ENCODE results near the gene EPAS1. TPM values are rescaled to one million over a fixed set of nuclear protein-coding genes. Genes with fewer than 3 reads are reported as not detected.
"Not testable (repeated sequence)": the region's sequence is repeated elsewhere in the genome, so short reads cannot be mapped to it uniquely, and the experiment has no call there.

EPAS1 gene
- total RNA-seq, 1 donor from 2014 or later, result not detected

GRCh38 chr2:46393865-46394264 is 96.7 kb downstream of the EPAS1 start:
- no peak overlapping the region for H3K4me3 Mint-ChIP-seq (ENCODE audit: unreplicated experiment)
- H3K9me3 Mint-ChIP-seq (ENCODE audit: unreplicated experiment), result peaks cover 1% of the 10 kb centered on the region
- DNase-seq, result no peak
- H3K27ac Mint-ChIP-seq (ENCODE audit: unreplicated experiment), result no peak overlapping the region
- TF ChIP-seq, protein P1, sequence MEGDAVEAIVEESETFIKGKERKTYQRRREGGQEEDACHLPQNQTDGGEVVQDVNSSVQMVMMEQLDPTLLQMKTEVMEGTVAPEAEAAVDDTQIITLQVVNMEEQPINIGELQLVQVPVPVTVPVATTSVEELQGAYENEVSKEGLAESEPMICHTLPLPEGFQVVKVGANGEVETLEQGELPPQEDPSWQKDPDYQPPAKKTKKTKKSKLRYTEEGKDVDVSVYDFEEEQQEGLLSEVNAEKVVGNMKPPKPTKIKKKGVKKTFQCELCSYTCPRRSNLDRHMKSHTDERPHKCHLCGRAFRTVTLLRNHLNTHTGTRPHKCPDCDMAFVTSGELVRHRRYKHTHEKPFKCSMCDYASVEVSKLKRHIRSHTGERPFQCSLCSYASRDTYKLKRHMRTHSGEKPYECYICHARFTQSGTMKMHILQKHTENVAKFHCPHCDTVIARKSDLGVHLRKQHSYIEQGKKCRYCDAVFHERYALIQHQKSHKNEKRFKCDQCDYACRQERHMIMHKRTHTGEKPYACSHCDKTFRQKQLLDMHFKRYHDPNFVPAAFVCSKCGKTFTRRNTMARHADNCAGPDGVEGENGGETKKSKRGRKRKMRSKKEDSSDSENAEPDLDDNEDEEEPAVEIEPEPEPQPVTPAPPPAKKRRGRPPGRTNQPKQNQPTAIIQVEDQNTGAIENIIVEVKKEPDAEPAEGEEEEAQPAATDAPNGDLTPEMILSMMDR (IDR thresholded peaks at IDR 0.05; ENCODE audit: partially characterized antibody, unreplicated experiment), result no peak
- H3K4me1 Mint-ChIP-seq (ENCODE audit: low read depth, unreplicated experiment), result peaks cover 2% of the 10 kb centered on the region
- peaks cover 1% of the 10 kb centered on the region for H3K27me3 Mint-ChIP-seq (ENCODE audit: unreplicated experiment)
- no peaks in the 10 kb centered on the region for H3K36me3 Mint-ChIP-seq (ENCODE audit: unreplicated experiment)

DNA sequence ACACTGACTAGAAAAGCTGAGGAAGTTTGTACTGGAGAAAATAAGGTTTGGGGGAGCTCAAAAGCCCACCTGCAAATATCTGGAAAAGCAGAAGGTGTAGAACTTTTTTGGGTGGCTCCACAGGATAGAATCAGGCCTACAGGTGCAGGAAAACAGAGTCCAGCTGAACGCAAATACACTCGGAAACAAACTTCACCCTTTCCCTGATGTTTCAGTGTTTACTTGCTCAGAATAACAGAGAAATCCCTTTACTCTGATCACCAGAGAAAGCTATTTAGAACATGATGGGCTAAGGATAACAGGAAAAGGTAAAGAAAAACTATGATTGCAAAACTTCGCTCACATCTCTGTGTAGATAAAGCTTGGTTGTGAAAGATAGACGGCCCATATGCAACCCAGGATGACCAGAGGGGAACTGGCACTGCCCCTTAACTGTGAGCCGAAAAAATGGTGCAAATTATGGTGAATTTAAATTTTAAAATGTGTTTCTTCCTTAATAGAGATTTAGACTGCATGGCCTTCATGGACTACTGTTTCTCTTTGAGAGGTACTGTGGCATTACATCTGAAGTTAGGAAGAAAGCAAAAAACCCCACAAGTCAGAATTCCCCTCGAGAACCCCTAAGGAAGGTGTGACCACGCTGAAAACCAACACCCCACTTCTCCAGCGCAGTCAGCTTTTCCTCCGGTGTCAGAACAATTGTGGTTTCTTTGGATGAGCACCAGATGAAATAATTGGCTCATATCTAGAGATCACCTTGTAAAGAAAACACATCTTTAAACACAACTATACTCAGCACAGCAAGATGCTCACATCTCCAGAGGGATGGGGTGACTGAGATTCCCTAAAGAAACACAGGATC is 97.7 kb downstream of the EPAS1 start:
- Mint-ChIP-seq H3K27ac (ENCODE audit: unreplicated experiment) (no peak overlapping the region), H3K4me1 (ENCODE audit: low read depth, unreplicated experiment) (peaks cover 2% of the 10 kb centered on the region), H3K4me3 (ENCODE audit: unreplicated experiment) (no peak overlapping the region), H3K27me3 (ENCODE audit: unreplicated experiment) (peaks cover 1% of the 10 kb centered on the region), H3K9me3 (ENCODE audit: unreplicated experiment) (peaks cover 1% of the 10 kb centered on the region), H3K36me3 (ENCODE audit: unreplicated experiment) (no peaks in the 10 kb centered on the region)
- no peak for DNase-seq
- TF ChIP-seq, protein P1 (IDR thresholded peaks at IDR 0.05; ENCODE audit: partially characterized antibody, unreplicated experiment), result no peak

- H3K4me1 Mint-ChIP-seq (ENCODE audit: low read depth, unreplicated experiment); H3K27me3 Mint-ChIP-seq (ENCODE audit: unreplicated experiment); H3K27ac Mint-ChIP-seq (ENCODE audit: unreplicated experiment); H3K9me3 Mint-ChIP-seq (ENCODE audit: unreplicated experiment); H3K36me3 Mint-ChIP-seq (ENCODE audit: unreplicated experiment); DNase-seq; H3K4me3 Mint-ChIP-seq (ENCODE audit: unreplicated experiment): not testable (repeated sequence)
Measured at GRCh38 chr2:46395730-46396129, 98.5 kb downstream of the EPAS1 start.

- Mint-ChIP-seq H3K4me3 (ENCODE audit: unreplicated experiment) (no peak overlapping the region), H3K36me3 (ENCODE audit: unreplicated experiment) (no peaks in the 10 kb centered on the region), H3K27me3 (ENCODE audit: unreplicated experiment) (no peaks in the 10 kb centered on the region), H3K27ac (ENCODE audit: unreplicated experiment) (no peak overlapping the region), H3K9me3 (ENCODE audit: unreplicated experiment) (no peaks in the 10 kb centered on the region), H3K4me1 (ENCODE audit: low read depth, unreplicated experiment) (no peaks in the 10 kb centered on the region)
- TF ChIP-seq, protein P1 (IDR thresholded peaks at IDR 0.05; ENCODE audit: partially characterized antibody, unreplicated experiment), result no peak
- no peak for DNase-seq
Measured at GRCh38 chr2:46400016-46400415, 102.8 kb downstream of the EPAS1 start.

GRCh38 chr2:46402874-46403273 is 105.7 kb downstream of the EPAS1 start:
- no peak overlapping the region for H3K4me3 Mint-ChIP-seq (ENCODE audit: unreplicated experiment)
- no peak overlapping the region for H3K27ac Mint-ChIP-seq (ENCODE audit: unreplicated experiment)
- H3K4me1 Mint-ChIP-seq (ENCODE audit: low read depth, unreplicated experiment), result no peaks in the 10 kb centered on the region
- H3K9me3 Mint-ChIP-seq (ENCODE audit: unreplicated experiment), result no peaks in the 10 kb centered on the region
- H3K36me3 Mint-ChIP-seq (ENCODE audit: unreplicated experiment), result no peaks in the 10 kb centered on the region
- TF ChIP-seq, protein P1 (IDR thresholded peaks at IDR 0.05; ENCODE audit: partially characterized antibody, unreplicated experiment), result no peak
- DNase-seq, result no peak
- no peaks in the 10 kb centered on the region for H3K27me3 Mint-ChIP-seq (ENCODE audit: unreplicated experiment)

Data from glutamatergic neuron (in vitro differentiated cells).